HG03575 (cell line): ENCODE data around the gene MAP1LC3A.

Experiments
- ATAC-seq: cut with Tn5 transposase; IDR thresholded peaks from one replicate; pipeline ENCODE4 v1.9.1; 2021; ENCODE audit not compliant: unreplicated experiment, insufficient number of reproducible peaks, low FRiP score; ENCODE audit errors: extremely low read depth

Gene MAP1LC3A

DNA sequence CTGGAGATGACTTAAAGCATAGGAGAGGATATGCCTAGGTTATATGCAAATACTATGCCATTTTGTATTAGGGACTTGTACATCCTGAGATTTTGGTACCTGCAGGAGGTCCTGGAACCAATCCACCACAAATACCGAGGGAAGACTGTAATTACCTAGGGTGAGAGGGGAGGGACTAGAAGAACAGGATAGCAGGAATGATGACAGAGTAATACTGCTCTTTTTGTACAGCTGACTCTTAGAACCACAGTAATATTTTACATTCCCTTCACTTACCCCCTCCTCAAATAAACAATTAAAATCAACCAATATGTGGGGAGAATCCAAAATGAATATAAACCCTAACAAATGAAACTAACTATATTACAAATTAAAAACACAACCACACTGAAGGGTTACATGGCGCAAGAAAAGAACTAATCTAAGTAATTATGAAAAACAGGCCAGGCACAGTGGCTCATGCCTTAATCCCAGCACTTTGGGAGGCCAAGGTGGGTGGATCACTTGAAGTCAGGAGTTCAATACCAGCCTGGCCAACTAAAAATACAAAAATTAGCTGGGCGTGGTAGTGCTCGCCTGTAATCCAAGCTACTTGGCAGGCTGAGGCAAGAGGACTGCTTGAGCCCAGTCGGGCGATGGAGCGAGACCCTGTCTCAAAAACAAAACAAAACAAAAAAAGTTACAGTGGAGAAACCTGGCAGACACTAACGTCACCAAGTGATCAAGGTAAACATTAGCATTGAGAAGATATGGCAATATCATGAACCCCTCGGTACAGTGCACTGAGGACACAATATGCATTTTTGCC lies 37.1 kb downstream of the MAP1LC3A start:
- ATAC-seq, result no peak

DNA sequence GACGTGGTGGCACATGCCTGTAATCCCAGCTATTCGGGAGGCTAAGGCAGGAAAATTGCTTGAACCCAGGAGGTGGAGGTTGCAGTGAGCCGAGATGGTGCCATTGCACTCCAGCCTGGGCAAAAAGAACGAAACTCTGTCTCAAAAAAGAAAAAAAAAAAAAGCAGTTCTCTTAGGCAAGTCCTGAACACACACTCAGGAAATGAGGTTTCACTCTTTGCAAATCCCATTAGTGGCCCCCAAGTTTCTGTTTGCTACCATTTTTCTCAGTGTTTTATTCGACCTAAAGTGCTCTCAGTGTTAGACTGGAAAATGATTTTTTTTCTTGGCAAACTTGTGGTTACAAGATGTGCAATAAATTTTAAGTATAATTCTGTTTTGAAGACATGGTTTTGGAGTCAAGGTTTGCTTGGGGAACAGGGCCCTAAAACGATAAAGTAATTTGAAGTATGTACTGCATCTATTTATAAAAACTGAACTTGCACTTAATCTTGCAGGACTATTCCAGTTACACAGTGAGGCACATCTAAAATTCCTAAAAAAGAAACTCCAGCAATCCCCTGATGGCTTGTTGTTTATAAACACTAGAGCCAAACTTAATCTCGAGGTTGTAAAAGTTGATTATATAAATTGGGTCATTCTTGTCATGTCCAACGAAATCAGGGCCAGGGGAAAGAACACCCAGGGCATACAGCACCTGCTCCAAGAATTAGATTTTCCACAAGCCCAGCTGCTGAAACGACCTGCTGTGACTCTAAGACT lies 42.6 kb downstream of the MAP1LC3A start:
- no peak for ATAC-seq

- no peak for ATAC-seq
Observed at GRCh38 chr20:34604980-34605788, 46.7 kb downstream of the MAP1LC3A start.

GRCh38 chr20:34607066-34607465 lies 48.5 kb downstream of the MAP1LC3A start:
- ATAC-seq, result no peak
